ENCODE measurements around the gene LAMTOR1. TPM values are rescaled to one million over a fixed set of nuclear protein-coding genes. Genes with fewer than 3 reads are reported as not detected.

The LAMTOR1 gene
- total RNA-seq, 1 experiment from 2014 or later = 101 TPM

DNA sequence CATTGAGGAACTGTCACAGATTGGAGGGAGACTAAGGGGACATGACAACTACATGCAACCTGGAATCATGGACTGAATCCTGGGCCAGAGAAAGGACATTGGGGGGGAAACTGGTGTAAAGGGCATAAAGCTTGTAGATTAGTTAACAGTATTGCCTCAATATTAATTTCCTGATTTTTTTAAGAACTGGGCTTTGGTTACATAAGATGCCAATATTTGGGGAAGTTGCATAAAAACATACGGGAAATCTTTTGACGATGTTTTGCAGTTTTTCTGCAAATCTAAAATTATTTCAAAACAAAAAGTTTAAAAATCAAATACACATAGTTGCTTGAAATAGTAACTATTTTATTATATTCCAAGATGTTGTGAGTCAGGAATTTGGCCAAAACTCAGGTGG, 29.5 kb upstream of the LAMTOR1 start:
- Histone ChIP-seq H3K27me3 (replicated peaks; ENCODE audit: insufficient read depth, low read depth, low read length, poor library complexity) (peaks cover 16% of the 10 kb centered on the region), H3K4me1 (ENCODE audit: insufficient read depth, low read length, poor library complexity, severe bottlenecking) (no peaks in the 10 kb centered on the region), H3K36me3 (ENCODE audit: insufficient read depth, low read length, poor library complexity, severe bottlenecking) (no peaks in the 10 kb centered on the region), H3K4me3 (ENCODE audit: low read depth, low read length, poor library complexity, severe bottlenecking) (no peak overlapping the region), H3K9me3 (ENCODE audit: low read depth, low read length, poor library complexity, severe bottlenecking) (peaks cover 13% of the 10 kb centered on the region), H3K27ac (ENCODE audit: low read depth, low read length, poor library complexity, severe bottlenecking) (no peak overlapping the region)
- ChIA-PET POLR2A (ENCODE audit: low non-redundant PET) (no interaction called here), CTCF (no interaction called here)
- TF ChIP-seq CTCF (conservative IDR thresholded peaks at IDR 0.05; ENCODE audit: low read depth, low read length) (no peak), EZH2 (IDR thresholded peaks at IDR 0.05; ENCODE audit: borderline replicate concordance, low read depth, low read length, poor library complexity, severe bottlenecking) (no peak)
- intact Hi-C loops (cut with micrococcal nuclease; ENCODE audit: unreplicated experiment) = no loop called here
- DNase-seq (ENCODE audit: low spot score) = no peak
- BruUV-seq (replicated peaks) = no TSS peak

DNA sequence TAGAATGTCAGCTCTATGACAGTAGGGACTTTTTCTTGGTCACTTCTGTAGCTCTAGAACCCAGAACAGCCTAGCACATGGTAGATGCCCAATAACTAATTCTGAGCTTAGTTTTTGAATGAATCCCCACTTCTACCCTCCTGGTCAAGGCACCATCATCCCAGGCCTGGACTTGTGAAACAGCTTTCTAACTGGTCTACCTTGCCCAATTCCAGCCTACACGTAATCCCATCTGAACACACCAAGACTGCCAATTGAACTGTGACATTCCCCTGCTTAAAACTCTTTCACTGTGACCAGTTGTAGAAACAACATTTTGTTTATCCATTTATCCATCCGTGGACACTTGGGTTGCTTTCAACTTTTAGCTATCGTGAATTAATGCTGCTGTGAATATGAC, 26.3 kb upstream of the LAMTOR1 start:
- H3K4me1 ChIP-seq (ENCODE audit: insufficient read depth, low read length, poor library complexity, severe bottlenecking) = no peaks in the 10 kb centered on the region
- intact Hi-C loops (cut with micrococcal nuclease; ENCODE audit: unreplicated experiment) = no loop called here
- peaks cover 16% of the 10 kb centered on the region for H3K27me3 ChIP-seq (replicated peaks; ENCODE audit: insufficient read depth, low read depth, low read length, poor library complexity)
- TF ChIP-seq EZH2 (IDR thresholded peaks at IDR 0.05; ENCODE audit: borderline replicate concordance, low read depth, low read length, poor library complexity, severe bottlenecking) (no peak), CTCF (conservative IDR thresholded peaks at IDR 0.05; ENCODE audit: low read depth, low read length) (no peak)
- H3K36me3 ChIP-seq (ENCODE audit: insufficient read depth, low read length, poor library complexity, severe bottlenecking) = no peaks in the 10 kb centered on the region
- BruUV-seq (replicated peaks) = no TSS peak
- CTCF ChIA-PET = no interaction called here
- POLR2A ChIA-PET (ENCODE audit: low non-redundant PET) = no interaction called here
- DNase-seq (ENCODE audit: low spot score) = no peak
- no peak overlapping the region for H3K27ac ChIP-seq (ENCODE audit: low read depth, low read length, poor library complexity, severe bottlenecking)
- H3K9me3 ChIP-seq (ENCODE audit: low read depth, low read length, poor library complexity, severe bottlenecking) = peaks cover 19% of the 10 kb centered on the region
- no peak overlapping the region for H3K4me3 ChIP-seq (ENCODE audit: low read depth, low read length, poor library complexity, severe bottlenecking)

- DNase-seq (ENCODE audit: low spot score) = no peak
- intact Hi-C loops (cut with micrococcal nuclease; ENCODE audit: unreplicated experiment) = no loop called here
- no TSS peak for BruUV-seq (replicated peaks)
- TF ChIP-seq EZH2 (IDR thresholded peaks at IDR 0.05; ENCODE audit: borderline replicate concordance, low read depth, low read length, poor library complexity, severe bottlenecking) = no peak
- no peak for TF ChIP-seq CTCF (conservative IDR thresholded peaks at IDR 0.05; ENCODE audit: low read depth, low read length)
- H3K9me3 ChIP-seq (ENCODE audit: low read depth, low read length, poor library complexity, severe bottlenecking) = peaks cover 19% of the 10 kb centered on the region
- H3K4me1 ChIP-seq (ENCODE audit: insufficient read depth, low read length, poor library complexity, severe bottlenecking) = no peaks in the 10 kb centered on the region
- no peaks in the 10 kb centered on the region for H3K36me3 ChIP-seq (ENCODE audit: insufficient read depth, low read length, poor library complexity, severe bottlenecking)
- peaks cover 14% of the 10 kb centered on the region for H3K27me3 ChIP-seq (replicated peaks; ENCODE audit: insufficient read depth, low read depth, low read length, poor library complexity)
- POLR2A ChIA-PET (ENCODE audit: low non-redundant PET) = no interaction called here
- H3K4me3 ChIP-seq (ENCODE audit: low read depth, low read length, poor library complexity, severe bottlenecking) = no peak overlapping the region
- CTCF ChIA-PET = no interaction called here
- no peak overlapping the region for H3K27ac ChIP-seq (ENCODE audit: low read depth, low read length, poor library complexity, severe bottlenecking)
Observed at GRCh38 chr11:72127923-72128322, 24.8 kb upstream of the LAMTOR1 start.
